Keratinocyte (primary cell): ENCODE results near the gene HPS6.

ENCODE experiments used
- EZH2 ChIP-seq: IDR thresholded peaks from one replicate; pipeline ENCODE4 v1.6.1; 2012; ENCODE audit warnings: inconsistent platforms, mild to moderate bottlenecking, low read length, moderate library complexity
- TF ChIP-seq, protein P1 (sequence below), 3 experiments: IDR thresholded peaks in 1 of 3; conservative IDR thresholded peaks in 1 of 3; optimal IDR thresholded peaks in 1 of 3; 2 replicates in 2 of 3; 3 replicates in 1 of 3; pipeline versions ENCODE3 to v1.5.1; 2011; ENCODE audit warnings: low read length in 3 of 3, mild to moderate bottlenecking in 3 of 3, moderate library complexity in 2 of 3, control low read depth in 1 of 3, inconsistent platforms in 1 of 3; ENCODE audit not compliant: insufficient read depth in 2 of 3; ENCODE audit errors: extremely low read depth in 1 of 3

- TF ChIP-seq, protein P1, sequence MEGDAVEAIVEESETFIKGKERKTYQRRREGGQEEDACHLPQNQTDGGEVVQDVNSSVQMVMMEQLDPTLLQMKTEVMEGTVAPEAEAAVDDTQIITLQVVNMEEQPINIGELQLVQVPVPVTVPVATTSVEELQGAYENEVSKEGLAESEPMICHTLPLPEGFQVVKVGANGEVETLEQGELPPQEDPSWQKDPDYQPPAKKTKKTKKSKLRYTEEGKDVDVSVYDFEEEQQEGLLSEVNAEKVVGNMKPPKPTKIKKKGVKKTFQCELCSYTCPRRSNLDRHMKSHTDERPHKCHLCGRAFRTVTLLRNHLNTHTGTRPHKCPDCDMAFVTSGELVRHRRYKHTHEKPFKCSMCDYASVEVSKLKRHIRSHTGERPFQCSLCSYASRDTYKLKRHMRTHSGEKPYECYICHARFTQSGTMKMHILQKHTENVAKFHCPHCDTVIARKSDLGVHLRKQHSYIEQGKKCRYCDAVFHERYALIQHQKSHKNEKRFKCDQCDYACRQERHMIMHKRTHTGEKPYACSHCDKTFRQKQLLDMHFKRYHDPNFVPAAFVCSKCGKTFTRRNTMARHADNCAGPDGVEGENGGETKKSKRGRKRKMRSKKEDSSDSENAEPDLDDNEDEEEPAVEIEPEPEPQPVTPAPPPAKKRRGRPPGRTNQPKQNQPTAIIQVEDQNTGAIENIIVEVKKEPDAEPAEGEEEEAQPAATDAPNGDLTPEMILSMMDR (optimal IDR thresholded peaks at IDR 0.05 in 1 of 3, IDR thresholded peaks at IDR 0.05 in 1 of 3, conservative IDR thresholded peaks at IDR 0.05 in 1 of 3; ENCODE audit: extremely low read depth in 1 of 3, insufficient read depth in 2 of 3, low read length in 3 of 3): no peak
- no peak for TF ChIP-seq EZH2
Measured at GRCh38 chr10:102064503-102064867, 664 bp upstream of the HPS6 start.
